Epithelial cell of proximal tubule (primary cell): ENCODE measurements around the gene CIBAR2. TPM values are rescaled to one million over a fixed set of nuclear protein-coding genes. Genes with fewer than 3 reads are reported as not detected.

Experiments used
- DNase-seq: peaks from one replicate; pipeline ENCODE4 v3.0.0-alpha.2; 2011; ENCODE audit warnings: low read depth
- H3K4me3 ChIP-seq: 2 replicates; pipeline ENCODE4 v1.5.1; 2011; ENCODE audit warnings: low read depth, mild to moderate bottlenecking, low read length
- total RNA-seq: library from RNA; depleted of rRNA; stranded (reverse); fragments of >200 nt; gene quantifications from 2 replicates; pipeline ENCODE4 v1.2.3, GENCODE V29; 2015
- TF ChIP-seq, protein P1 (sequence below): conservative IDR thresholded peaks from 2 replicates; pipeline ENCODE4 v1.5.1; 2012; ENCODE audit warnings: low read depth, mild to moderate bottlenecking, low read length

Gene CIBAR2
- total RNA-seq, 1 donor from 2014 or later = not detected

DNA sequence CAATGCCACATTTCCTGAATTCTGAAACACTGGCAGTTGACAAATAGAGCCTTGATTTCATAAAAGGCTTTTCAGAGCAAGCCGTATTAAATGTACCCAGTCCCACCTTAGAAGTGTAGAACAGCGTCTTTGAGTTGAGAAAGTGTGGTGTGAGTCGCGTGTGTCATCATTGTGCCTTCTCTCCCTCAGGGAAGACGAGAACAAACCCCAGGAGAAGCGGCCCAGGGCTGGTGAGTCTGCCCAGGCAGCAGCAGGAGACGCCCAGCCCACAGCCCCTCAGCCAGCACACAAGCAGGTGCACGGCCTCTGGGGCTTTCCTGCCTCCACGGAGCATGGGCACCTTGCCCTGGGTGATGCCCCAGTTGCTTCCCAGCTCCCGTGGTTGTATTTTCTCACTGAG lies 34.0 kb downstream of the CIBAR2 start:
- TF ChIP-seq, protein P1, sequence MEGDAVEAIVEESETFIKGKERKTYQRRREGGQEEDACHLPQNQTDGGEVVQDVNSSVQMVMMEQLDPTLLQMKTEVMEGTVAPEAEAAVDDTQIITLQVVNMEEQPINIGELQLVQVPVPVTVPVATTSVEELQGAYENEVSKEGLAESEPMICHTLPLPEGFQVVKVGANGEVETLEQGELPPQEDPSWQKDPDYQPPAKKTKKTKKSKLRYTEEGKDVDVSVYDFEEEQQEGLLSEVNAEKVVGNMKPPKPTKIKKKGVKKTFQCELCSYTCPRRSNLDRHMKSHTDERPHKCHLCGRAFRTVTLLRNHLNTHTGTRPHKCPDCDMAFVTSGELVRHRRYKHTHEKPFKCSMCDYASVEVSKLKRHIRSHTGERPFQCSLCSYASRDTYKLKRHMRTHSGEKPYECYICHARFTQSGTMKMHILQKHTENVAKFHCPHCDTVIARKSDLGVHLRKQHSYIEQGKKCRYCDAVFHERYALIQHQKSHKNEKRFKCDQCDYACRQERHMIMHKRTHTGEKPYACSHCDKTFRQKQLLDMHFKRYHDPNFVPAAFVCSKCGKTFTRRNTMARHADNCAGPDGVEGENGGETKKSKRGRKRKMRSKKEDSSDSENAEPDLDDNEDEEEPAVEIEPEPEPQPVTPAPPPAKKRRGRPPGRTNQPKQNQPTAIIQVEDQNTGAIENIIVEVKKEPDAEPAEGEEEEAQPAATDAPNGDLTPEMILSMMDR = no peak
- H3K4me3 ChIP-seq = no peak overlapping the region
- no peak for DNase-seq

DNA sequence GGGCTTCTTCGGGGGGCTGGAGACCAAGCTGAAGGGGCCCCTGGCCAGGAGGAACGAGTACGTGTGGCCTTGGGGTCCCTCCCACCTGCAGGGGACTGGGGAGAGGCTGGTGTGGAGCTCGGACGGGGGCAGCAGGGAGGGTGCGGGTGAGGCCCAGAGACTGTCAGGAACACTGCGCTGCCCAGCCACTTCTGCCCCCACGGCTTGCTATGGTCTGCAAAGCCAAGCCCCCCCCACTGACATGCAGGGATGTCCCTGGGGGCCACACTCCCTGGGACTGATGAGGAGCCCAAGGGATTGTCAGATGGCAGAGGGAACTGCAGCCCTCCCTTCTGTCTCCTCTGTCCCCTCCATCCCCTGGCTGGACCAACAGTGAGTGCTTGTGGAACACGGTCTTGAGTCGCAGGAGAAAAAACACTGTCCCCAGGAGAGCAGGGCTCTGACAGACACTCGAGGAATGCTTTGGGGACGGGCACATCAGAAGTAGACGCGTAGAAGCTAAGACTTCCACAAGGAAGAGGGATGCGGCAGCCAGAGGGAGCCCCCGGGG lies 34.6 kb downstream of the CIBAR2 start:
- no peak overlapping the region for H3K4me3 ChIP-seq
- DNase-seq = no peak
- TF ChIP-seq, protein P1 = no peak

DNA sequence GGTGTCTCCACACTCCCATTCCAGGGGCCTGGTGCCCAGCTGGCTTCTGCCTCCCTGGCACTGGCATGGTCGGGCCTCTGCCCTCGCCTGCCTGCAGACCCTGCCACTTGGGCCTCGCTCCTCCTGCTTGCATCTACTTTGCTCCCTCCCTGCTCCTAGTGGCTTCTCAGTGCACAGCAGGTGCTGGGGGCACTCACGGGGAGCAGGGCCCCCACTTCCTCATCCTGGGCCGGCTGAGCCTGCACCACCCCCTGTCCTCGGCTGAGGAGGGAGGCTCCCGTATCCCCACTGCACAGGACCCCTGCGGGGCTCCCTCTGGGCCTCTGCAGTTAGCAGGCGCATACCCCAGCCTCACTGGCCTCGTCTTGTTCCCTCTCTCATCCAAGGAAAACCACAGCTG lies 35.2 kb downstream of the CIBAR2 start:
- DNase-seq = no peak
- no peak overlapping the region for H3K4me3 ChIP-seq
- TF ChIP-seq, protein P1 = no peak

DNA sequence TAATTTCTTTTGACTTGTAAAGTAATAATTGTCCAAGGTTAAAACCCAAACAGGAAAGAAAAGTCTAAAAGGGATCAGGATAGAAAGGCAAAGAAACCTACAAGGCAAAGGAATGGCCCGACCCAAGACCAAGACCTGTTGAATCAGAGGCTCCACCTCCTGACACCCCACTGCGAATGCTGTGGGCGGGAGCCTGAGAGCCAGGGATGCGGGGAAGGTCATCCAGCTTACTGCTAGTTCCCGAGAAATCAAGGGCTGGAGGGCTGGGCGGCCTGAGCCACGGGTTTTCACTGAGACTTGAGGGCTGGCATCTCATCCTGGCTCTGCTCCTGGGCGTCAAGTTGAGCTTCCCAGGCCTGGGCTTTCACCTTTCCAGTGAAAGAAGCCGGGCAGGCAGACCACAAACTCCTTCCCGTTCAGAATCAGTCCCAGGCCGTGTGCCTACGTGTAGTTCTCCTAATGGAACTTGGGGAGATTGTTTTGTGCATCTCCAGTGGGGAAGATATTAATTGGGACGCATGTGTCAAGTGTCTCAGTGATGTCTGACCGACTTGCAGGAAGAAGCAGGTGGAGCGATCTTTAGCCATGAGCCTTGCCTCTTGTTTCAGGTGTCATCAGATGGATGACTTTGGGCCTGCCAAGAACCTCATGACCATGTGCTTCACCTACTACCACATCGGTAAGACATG lies 36.9 kb downstream of the CIBAR2 start:
- no peak overlapping the region for H3K4me3 ChIP-seq
- TF ChIP-seq, protein P1 = no peak
- DNase-seq = no peak

DNA sequence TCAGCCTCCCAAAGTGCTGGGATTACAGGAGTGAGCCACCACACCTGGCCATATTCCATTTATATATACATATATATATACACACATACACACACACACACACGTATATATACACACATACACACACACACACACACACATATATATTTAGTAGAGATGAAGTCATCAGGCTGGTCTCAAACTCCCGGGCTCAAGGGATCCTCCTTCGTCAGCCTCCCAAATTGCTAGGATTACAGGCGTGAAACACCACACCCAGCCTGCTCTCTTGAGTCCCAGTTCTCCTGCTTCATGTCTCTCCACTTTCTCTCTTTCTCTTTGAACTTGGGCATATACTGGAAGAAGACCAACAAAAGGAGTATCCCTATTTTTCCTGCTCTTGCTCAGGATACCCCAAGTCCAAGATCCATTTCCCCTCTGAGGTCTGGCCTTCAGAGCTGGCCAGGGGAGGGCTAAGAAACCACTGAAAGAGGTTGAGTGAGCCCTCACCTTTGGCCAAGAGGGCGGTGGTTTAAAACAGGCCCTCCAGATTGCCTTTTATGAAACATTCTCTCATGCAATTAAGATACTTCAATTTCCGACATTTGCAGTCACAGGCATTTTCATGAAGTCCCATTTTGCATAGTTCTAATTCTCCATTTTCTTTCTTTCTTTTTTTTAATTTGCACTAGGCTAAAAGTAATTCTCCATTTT lies 37.9 kb downstream of the CIBAR2 start:
- no peak for DNase-seq
- no peak overlapping the region for H3K4me3 ChIP-seq
- TF ChIP-seq, protein P1 = no peak

DNA sequence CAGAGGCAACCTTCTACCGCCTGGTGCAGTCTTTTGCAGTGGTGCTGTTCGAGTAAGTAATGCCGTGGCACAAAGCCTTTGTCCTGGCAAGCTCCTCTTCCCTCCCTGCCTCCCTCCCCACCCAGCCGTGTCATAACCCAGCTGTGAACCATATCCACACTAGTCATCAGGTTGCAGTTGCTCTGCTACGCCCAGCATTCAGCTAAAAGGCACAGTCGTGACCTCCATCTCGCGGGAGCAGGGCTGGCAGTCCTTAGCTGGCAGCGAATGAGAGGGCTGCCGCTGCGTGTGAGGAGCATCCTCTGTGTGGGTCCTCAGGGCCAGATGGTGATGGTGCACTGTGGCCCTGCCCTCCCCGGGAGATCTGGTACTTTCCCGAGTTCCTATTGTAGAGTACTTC lies 39.3 kb downstream of the CIBAR2 start:
- no peak for DNase-seq
- TF ChIP-seq, protein P1 = no peak
- H3K4me3 ChIP-seq = no peak overlapping the region
